ENCODE data around the gene IL11RA.

GRCh38 chr9:34651321-34651720 lies 664 bp upstream of the IL11RA start:
- TF ChIP-seq CTCF (IDR thresholded peaks at IDR 0.05) = no peak
- no peak for TF ChIP-seq POLR2A (IDR thresholded peaks at IDR 0.05)
- no peak for TF ChIP-seq EP300 (IDR thresholded peaks at IDR 0.05)
- no peak for TF ChIP-seq POLR2AphosphoS5 (IDR thresholded peaks at IDR 0.05)

All from sigmoid colon (tissue), 4 donors.